HL-60 (cell line): ENCODE measurements around the gene TSPO.

ENCODE experiments used
- DNase-seq, 2 experiments: peaks; one replicate each; pipeline ENCODE4 v3.0.0-alpha.2; 2010 to 2020; ENCODE audit warnings: low read depth in 1 of 2, low spot score in 1 of 2
- H3K27ac ChIP-seq: fragments of 250-450 bp; sonication (Bioruptor Pico); replicated peaks from 2 replicates; pipeline ENCODE4 v1.5.1; 2020; ENCODE audit warnings: mild to moderate bottlenecking, moderate library complexity
- H3K27me3 ChIP-seq: fragments of 250-450 bp; sonication (Bioruptor Pico); 2 replicates; pipeline ENCODE4 v1.5.1; 2021; ENCODE audit warnings: mild to moderate bottlenecking, moderate library complexity; ENCODE audit not compliant: insufficient read depth, poor library complexity, severe bottlenecking
- H3K4me3 ChIP-seq: replicated peaks from 2 replicates; pipeline ENCODE4 v1.5.1; 2011; ENCODE audit warnings: mild to moderate bottlenecking, control low read depth, low read length; ENCODE audit not compliant: insufficient read depth
- CTCF ChIP-seq: IDR thresholded peaks from one replicate; pipeline ENCODE4 v1.5.1; 2011; ENCODE audit warnings: low read length, control low read depth, inconsistent platforms; ENCODE audit not compliant: insufficient read depth
- GABPA ChIP-seq: IDR thresholded peaks from 2 replicates; pipeline ENCODE4 v1.6.1; 2012; ENCODE audit warnings: low read depth
- POLR2AphosphoS5 ChIP-seq: IDR thresholded peaks from 2 replicates; pipeline ENCODE4 v1.6.1; 2012; ENCODE audit warnings: low read depth
- REST ChIP-seq: IDR thresholded peaks from 2 replicates; pipeline ENCODE4 v1.6.1; 2012; ENCODE audit warnings: low read depth; ENCODE audit not compliant: insufficient replicate concordance
- SPI1 ChIP-seq: IDR thresholded peaks from 2 replicates; pipeline ENCODE4 v1.6.1; 2012; ENCODE audit warnings: low read depth, mild to moderate bottlenecking, borderline replicate concordance

TSPO gene

GRCh38 chr22:43116932-43117331, 34.4 kb upstream of the TSPO start:
- H3K27ac ChIP-seq, result peak overlapping the region; percentile 64; the same call in 1 of the 2 replicates
- no peak overlapping the region for H3K4me3 ChIP-seq
- DNase-seq, result no peak
- no peak for TF ChIP-seq SPI1
- no peak for TF ChIP-seq GABPA
- no peak for TF ChIP-seq REST
- no peak for TF ChIP-seq CTCF
- TF ChIP-seq POLR2AphosphoS5, result no peak
- no peaks in the 10 kb centered on the region for H3K27me3 ChIP-seq

- TF ChIP-seq POLR2AphosphoS5 (no peak), SPI1 (peak; percentile 66; the same call in 1 of the 2 replicates)
- peak overlapping the region; percentile 18 for H3K27ac ChIP-seq
- DNase-seq, result no peak
- H3K4me3 ChIP-seq, result no peak overlapping the region
- no peaks in the 10 kb centered on the region for H3K27me3 ChIP-seq
Measured at GRCh38 chr22:43118024-43118849, 33.1 kb upstream of the TSPO start.

GRCh38 chr22:43118953-43119458, 32.4 kb upstream of the TSPO start:
- TF ChIP-seq POLR2AphosphoS5, result no peak
- TF ChIP-seq GABPA, result no peak
- no peak for TF ChIP-seq SPI1
- TF ChIP-seq REST, result no peak
- no peak for TF ChIP-seq CTCF
- no peak overlapping the region for H3K4me3 ChIP-seq
- DNase-seq, result no peak
- H3K27ac ChIP-seq, result no peak overlapping the region
- no peaks in the 10 kb centered on the region for H3K27me3 ChIP-seq

GRCh38 chr22:43126501-43127165, 24.7 kb upstream of the TSPO start:
- H3K4me3 ChIP-seq, result no peak overlapping the region
- TF ChIP-seq REST, result no peak
- TF ChIP-seq GABPA, result no peak
- no peak for TF ChIP-seq SPI1
- no peak; the same call in 1 of the 2 replicates for TF ChIP-seq POLR2AphosphoS5
- no peak for TF ChIP-seq CTCF
- DNase-seq, result no peak
- H3K27me3 ChIP-seq, result no peaks in the 10 kb centered on the region
- peak overlapping the region; percentile 86 for H3K27ac ChIP-seq
